Karpas-422 (cell line): Measurements from ENCODE around the gene ADTRP. TPM values are rescaled to one million over a fixed set of nuclear protein-coding genes. Genes with fewer than 3 reads are reported as not detected.

Source experiments
- DNase-seq: peaks from one replicate; pipeline ENCODE4 v3.0.0-alpha.2; 2015
- H2AFZ ChIP-seq: fragments of 200-600 bp; sonication (generic); 2 replicates; pipeline ENCODE4 v1.6.1; 2014; ENCODE audit warnings: antibody characterized with exemption, low read length, mixed read lengths
- H3K27ac ChIP-seq: fragments of 200-600 bp; sonication (generic); 2 replicates; pipeline ENCODE4 v1.5.1; 2014; ENCODE audit warnings: mild to moderate bottlenecking, low read length, moderate library complexity
- H3K27me3 ChIP-seq: fragments of 200-600 bp; sonication (generic); 2 replicates; pipeline ENCODE4 v1.6.1; 2014; ENCODE audit warnings: low read length, mixed read lengths
- H3K36me3 ChIP-seq: fragments of 200-600 bp; sonication (generic); 2 replicates; pipeline ENCODE4 v1.6.1; 2014; ENCODE audit warnings: low read length, mixed read lengths; ENCODE audit not compliant: insufficient read depth
- H3K4me1 ChIP-seq: fragments of 200-600 bp; sonication (generic); 2 replicates; pipeline ENCODE4 v1.6.1; 2014; ENCODE audit warnings: mild to moderate bottlenecking, low read length, mixed read lengths
- H3K4me2 ChIP-seq: fragments of 200-600 bp; sonication (generic); 2 replicates; pipeline ENCODE4 v1.6.1; 2014; ENCODE audit warnings: low read length, low read depth, mild to moderate bottlenecking; ENCODE audit not compliant: poor library complexity, severe bottlenecking
- H3K4me3 ChIP-seq: fragments of 200-600 bp; sonication (generic); 2 replicates; pipeline ENCODE4 v1.5.1; 2014; ENCODE audit warnings: mild to moderate bottlenecking, antibody characterized with exemption, low read length, mixed read lengths
- H3K79me2 ChIP-seq: fragments of 200-600 bp; sonication (generic); 2 replicates; pipeline ENCODE4 v1.6.1; 2014; ENCODE audit warnings: mild to moderate bottlenecking, low read length, mixed read lengths
- H3K9ac ChIP-seq: fragments of 200-600 bp; sonication (generic); 2 replicates; pipeline ENCODE4 v1.6.0; 2014; ENCODE audit warnings: low read length
- H3K9me2 ChIP-seq: fragments of 200-600 bp; sonication (generic), shearing (Covaris generic); replicated peaks from 2 replicates; pipeline ENCODE4 v1.6.0; 2014; ENCODE audit warnings: mild to moderate bottlenecking, low read length, moderate library complexity; ENCODE audit not compliant: insufficient read depth
- H3K9me3 ChIP-seq: fragments of 300-700, 200-600 bp; sonication (generic); 2 replicates; pipeline ENCODE4 v1.6.1; 2014; ENCODE audit warnings: low read length, mixed read lengths
- H4K20me1 ChIP-seq: fragments of 200-600 bp; sonication (generic); 2 replicates; pipeline ENCODE4 v1.6.1; 2014; ENCODE audit warnings: mild to moderate bottlenecking, antibody characterized with exemption, low read length, low read depth; ENCODE audit not compliant: insufficient read depth
- total RNA-seq: library from RNA; depleted of rRNA; stranded (reverse); fragments of >200 nt; shearing (Covaris generic); gene quantifications from 2 replicates; pipeline ENCODE4 v1.2.3, GENCODE V29; 2014; ENCODE audit warnings: low replicate concordance

Gene ADTRP
- total RNA-seq, 1 experiment from 2014 or later, result not detected

DNA sequence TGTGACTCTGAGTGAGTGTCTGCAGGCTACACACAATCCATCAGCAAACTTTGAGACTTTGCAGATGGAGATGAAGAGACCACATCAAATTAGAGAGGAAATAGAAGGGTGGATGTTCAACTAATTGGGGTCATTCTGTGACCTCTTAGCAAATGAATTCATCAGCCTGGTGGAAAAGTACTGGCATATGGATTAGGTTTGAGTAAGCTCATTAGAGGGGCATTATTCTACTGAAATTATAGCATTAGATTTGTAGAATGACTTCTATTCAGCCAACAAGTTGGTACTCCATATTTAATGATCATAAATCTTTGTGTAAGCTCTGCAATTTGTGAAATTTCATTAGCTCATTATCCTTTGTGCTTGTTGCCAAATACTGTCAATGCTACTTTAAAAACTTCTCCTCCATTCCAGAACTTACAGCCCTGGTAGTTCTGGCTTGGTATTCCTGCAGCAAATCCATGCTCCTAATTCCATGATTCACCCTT, 63.8 kb downstream of the ADTRP start:
- Histone ChIP-seq H3K4me3 (no peak overlapping the region), H2AFZ (no peak overlapping the region), H3K9me3 (no peaks in the 10 kb centered on the region), H3K79me2 (no peaks in the 10 kb centered on the region), H4K20me1 (no peaks in the 10 kb centered on the region), H3K27ac (no peak overlapping the region), H3K4me2 (no peak overlapping the region), H3K9ac (no peak overlapping the region), H3K4me1 (no peaks in the 10 kb centered on the region), H3K9me2 (no peaks in the 10 kb centered on the region), H3K36me3 (no peaks in the 10 kb centered on the region), H3K27me3 (no peaks in the 10 kb centered on the region)
- no peak for DNase-seq

DNA sequence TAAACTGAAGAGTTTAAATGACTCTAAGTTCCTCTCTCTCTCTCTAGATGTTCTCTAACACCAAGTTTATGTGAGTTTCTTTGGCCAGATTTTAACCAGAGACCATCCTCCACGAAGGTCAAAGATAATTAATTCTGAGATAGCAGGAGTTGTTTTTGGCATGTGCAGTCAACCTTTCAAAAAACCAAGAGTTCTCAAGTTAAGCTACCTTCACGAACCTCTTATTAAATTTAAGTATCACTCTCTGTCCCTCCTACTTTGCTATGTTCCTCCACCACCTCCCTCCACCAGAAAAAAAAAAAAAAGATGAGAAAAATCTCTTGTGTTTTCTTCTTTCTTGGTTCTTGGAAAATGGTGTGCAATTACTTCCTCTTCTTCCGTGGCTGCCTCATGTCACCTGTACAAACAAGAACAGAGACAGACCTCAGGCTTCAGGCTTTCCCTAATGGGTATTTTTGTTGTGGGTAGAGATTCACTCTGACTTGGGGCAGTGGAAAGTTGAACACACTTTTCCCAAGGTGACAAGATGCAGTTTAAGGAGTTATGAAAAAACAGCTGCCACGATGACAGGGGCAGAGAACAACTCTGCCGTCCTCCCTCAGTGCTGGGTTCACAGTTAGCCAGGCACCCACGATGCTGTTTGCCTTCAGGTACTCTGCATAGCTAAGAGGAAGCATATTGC, 64.3 kb downstream of the ADTRP start:
- Histone ChIP-seq H3K9me2 (no peaks in the 10 kb centered on the region), H3K9ac (no peak overlapping the region), H3K27ac (no peak overlapping the region), H4K20me1 (no peaks in the 10 kb centered on the region), H3K79me2 (no peaks in the 10 kb centered on the region), H3K9me3 (no peaks in the 10 kb centered on the region), H2AFZ (no peak overlapping the region; the same call in 1 of the 2 replicates), H3K4me3 (no peak overlapping the region), H3K27me3 (no peaks in the 10 kb centered on the region), H3K36me3 (no peaks in the 10 kb centered on the region), H3K4me2 (no peak overlapping the region), H3K4me1 (no peaks in the 10 kb centered on the region)
- DNase-seq, result no peak

DNA sequence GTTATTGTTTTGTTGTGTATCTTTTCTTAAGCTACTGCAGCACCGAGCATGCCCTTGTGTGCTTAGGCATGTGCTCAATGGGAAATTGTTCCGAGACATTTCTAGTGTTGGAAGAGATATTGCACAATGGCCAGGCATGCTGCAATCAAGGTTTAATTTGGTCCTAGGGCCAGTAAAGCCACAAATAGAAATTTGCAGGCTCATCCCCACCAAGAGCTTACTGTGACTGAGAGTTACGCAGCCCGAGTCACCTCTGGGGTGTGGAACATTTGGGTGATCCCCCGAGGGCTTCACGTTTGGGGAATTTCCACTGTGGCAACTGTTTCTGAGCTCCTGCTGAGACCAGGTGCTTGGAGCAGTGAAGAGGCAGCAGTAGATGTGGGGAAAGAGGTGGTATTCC, 65.8 kb downstream of the ADTRP start:
- Histone ChIP-seq H3K36me3 (no peaks in the 10 kb centered on the region), H3K4me1 (no peaks in the 10 kb centered on the region), H3K9me3 (no peaks in the 10 kb centered on the region), H3K4me3 (no peak overlapping the region), H3K9me2 (no peaks in the 10 kb centered on the region), H4K20me1 (no peaks in the 10 kb centered on the region), H3K4me2 (no peak overlapping the region), H3K27ac (no peak overlapping the region), H3K9ac (no peak overlapping the region), H2AFZ (no peak overlapping the region), H3K79me2 (no peaks in the 10 kb centered on the region), H3K27me3 (no peaks in the 10 kb centered on the region)
- no peak for DNase-seq

GRCh38 chr6:11711984-11712711, 66.5 kb downstream of the ADTRP start:
- H2AFZ ChIP-seq, result no peak overlapping the region
- no peaks in the 10 kb centered on the region for H4K20me1 ChIP-seq
- no peak for DNase-seq
- H3K79me2 ChIP-seq, result no peaks in the 10 kb centered on the region
- H3K4me2 ChIP-seq, result no peak overlapping the region
- H3K9me3 ChIP-seq, result no peaks in the 10 kb centered on the region
- H3K9ac ChIP-seq, result no peak overlapping the region
- H3K36me3 ChIP-seq, result no peaks in the 10 kb centered on the region
- no peak overlapping the region for H3K4me3 ChIP-seq
- no peaks in the 10 kb centered on the region for H3K27me3 ChIP-seq
- no peaks in the 10 kb centered on the region for H3K9me2 ChIP-seq
- no peaks in the 10 kb centered on the region for H3K4me1 ChIP-seq
- H3K27ac ChIP-seq, result no peak overlapping the region

DNA sequence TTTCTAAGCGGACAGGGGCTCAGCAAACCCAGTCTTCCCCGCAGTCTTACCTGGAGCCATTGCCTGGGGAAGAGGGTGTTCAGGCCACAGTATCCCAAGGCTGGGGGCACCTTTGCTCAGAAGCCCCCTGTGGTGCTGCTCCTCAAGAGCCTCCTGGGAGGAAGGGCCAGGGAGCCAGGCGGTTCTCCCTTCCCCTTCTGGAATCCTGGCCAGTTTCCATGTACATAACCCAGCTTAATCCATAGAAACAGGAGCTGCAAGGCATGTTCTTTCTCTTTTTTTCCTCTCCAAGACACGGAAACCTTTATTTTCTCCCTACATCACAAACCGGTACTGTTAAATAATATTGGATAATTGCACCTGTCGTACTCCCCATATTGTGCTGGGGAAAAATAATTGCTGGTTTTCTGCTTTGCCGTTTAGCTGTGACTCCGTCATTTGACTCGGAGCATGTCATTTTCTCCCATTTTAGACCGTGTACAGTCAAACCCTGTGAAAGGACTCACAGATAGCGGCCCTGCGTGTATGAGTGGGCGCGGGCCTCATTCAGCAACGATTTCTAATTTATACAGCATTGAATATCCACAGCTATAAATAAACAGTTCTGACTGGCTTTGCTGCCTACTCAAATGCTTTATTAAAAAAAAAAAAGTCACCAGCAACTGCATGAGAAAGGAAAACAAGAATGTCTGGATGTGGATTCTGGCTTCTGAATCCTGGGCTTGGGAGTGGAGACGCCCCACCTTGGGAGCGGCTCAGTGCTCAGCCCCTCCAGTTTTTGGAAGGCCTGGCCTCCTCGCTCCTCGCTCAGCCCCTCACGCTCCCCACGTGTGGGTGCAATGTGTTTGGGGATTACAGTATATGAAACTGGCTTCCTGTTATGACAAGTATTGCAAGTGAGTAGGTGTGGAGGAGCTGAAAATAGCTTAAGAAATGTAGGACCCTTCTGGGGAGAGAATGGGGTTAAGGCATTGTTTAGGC, 67.3 kb downstream of the ADTRP start:
- H3K9ac ChIP-seq, result no peak overlapping the region
- no peaks in the 10 kb centered on the region for H3K9me2 ChIP-seq
- H3K27me3 ChIP-seq, result no peaks in the 10 kb centered on the region
- no peaks in the 10 kb centered on the region for H3K79me2 ChIP-seq
- H3K4me3 ChIP-seq, result no peak overlapping the region
- H3K36me3 ChIP-seq, result no peaks in the 10 kb centered on the region
- no peaks in the 10 kb centered on the region for H3K9me3 ChIP-seq
- H3K4me2 ChIP-seq, result no peak overlapping the region
- no peak for DNase-seq
- no peaks in the 10 kb centered on the region for H4K20me1 ChIP-seq
- no peaks in the 10 kb centered on the region for H3K4me1 ChIP-seq
- no peak overlapping the region for H2AFZ ChIP-seq
- no peak overlapping the region for H3K27ac ChIP-seq

- H3K9me2 ChIP-seq, result no peaks in the 10 kb centered on the region
- no peaks in the 10 kb centered on the region for H3K79me2 ChIP-seq
- H3K4me3 ChIP-seq, result no peak overlapping the region
- H3K9ac ChIP-seq, result no peak overlapping the region
- no peak overlapping the region for H2AFZ ChIP-seq
- H3K4me1 ChIP-seq, result no peaks in the 10 kb centered on the region
- H3K9me3 ChIP-seq, result no peaks in the 10 kb centered on the region
- no peaks in the 10 kb centered on the region for H4K20me1 ChIP-seq
- H3K4me2 ChIP-seq, result no peak overlapping the region
- no peaks in the 10 kb centered on the region for H3K36me3 ChIP-seq
- H3K27ac ChIP-seq, result no peak overlapping the region
- DNase-seq, result no peak
- H3K27me3 ChIP-seq, result no peaks in the 10 kb centered on the region
Measured at GRCh38 chr6:11710311-11710761, 68.3 kb downstream of the ADTRP start.

GRCh38 chr6:11706171-11706570, 72.4 kb downstream of the ADTRP start:
- no peak for DNase-seq
- H3K27ac ChIP-seq, result no peak overlapping the region
- no peak overlapping the region for H2AFZ ChIP-seq
- H3K9ac ChIP-seq, result no peak overlapping the region
- H3K4me2 ChIP-seq, result no peak overlapping the region
- H3K4me3 ChIP-seq, result no peak overlapping the region
- no peaks in the 10 kb centered on the region for H3K27me3 ChIP-seq
- H3K4me1 ChIP-seq, result no peaks in the 10 kb centered on the region
- H3K79me2 ChIP-seq, result no peaks in the 10 kb centered on the region
- H4K20me1 ChIP-seq, result no peaks in the 10 kb centered on the region
- H3K36me3 ChIP-seq, result no peaks in the 10 kb centered on the region
- no peaks in the 10 kb centered on the region for H3K9me3 ChIP-seq
- no peaks in the 10 kb centered on the region for H3K9me2 ChIP-seq

DNA sequence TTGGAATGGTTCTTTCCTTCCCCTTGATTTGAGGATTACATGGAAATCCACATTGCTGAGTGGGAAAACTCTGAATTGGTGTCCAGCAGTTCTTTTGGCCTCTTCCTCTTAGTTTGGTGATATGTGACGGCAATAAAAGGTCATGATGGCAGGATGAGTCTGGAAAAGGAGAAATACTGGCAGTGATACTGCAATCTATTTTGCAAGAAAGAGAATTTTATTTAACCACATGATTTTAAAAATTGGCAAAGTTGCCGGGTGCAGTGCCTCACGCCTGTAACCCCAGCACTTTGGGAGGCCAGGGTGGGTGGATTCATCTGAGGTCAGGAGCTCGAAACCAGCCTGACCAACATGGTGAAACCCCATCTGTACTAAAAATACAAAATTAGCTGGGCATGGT, 73.1 kb downstream of the ADTRP start:
- Histone ChIP-seq H3K27me3 (no peaks in the 10 kb centered on the region), H3K9me2 (no peaks in the 10 kb centered on the region), H3K27ac (no peak overlapping the region), H3K9me3 (no peaks in the 10 kb centered on the region), H3K4me3 (no peak overlapping the region), H4K20me1 (no peaks in the 10 kb centered on the region), H3K4me1 (no peaks in the 10 kb centered on the region), H3K79me2 (no peaks in the 10 kb centered on the region), H2AFZ (no peak overlapping the region), H3K9ac (no peak overlapping the region), H3K36me3 (no peaks in the 10 kb centered on the region), H3K4me2 (no peak overlapping the region)
- no peak for DNase-seq
